MCF 10A (cell line): ENCODE results near the gene GDF3. TPM values are rescaled to one million over a fixed set of nuclear protein-coding genes. Genes with fewer than 3 reads are reported as not detected.

ENCODE experiments used
- BruUV-seq: library from RNA; stranded (reverse); fragments of 400-500 nt; replicated peaks from 2 replicates; lab custom pipeline; 2021; lab: Mats Ljungman, UMichigan
- CTCF ChIA-PET: fragments of 300-600 bp; sonication (Branson Sonifier 250); formaldehyde crosslinking; extraction: SDS; loops from one replicate; lab custom pipeline; 2021; ENCODE audit warnings: antibody characterized with exemption, inconsistent platforms; lab: Yijun Ruan, JAX
- POLR2A ChIA-PET: fragments of 300-600, 350-650 bp; sonication (Branson Sonifier 250); formaldehyde crosslinking; extraction: SDS; loops from one replicate; lab custom pipeline; 2020; ENCODE audit warnings: antibody characterized with exemption, inconsistent platforms; lab: Yijun Ruan, JAX
- DNase-seq: peaks from one replicate; pipeline ENCODE4 v3.0.0-alpha.2; 2018; ENCODE audit not compliant: unreplicated experiment
- H3K27ac Mint-ChIP-seq: one replicate; pipeline ENCODE4 v1.8.0; 2022; ENCODE audit warnings: mild to moderate bottlenecking, low read depth, mixed read lengths; ENCODE audit not compliant: unreplicated experiment
- H3K27me3 Mint-ChIP-seq: one replicate; pipeline ENCODE4 v1.8.0; 2022; ENCODE audit warnings: mixed read lengths; ENCODE audit not compliant: insufficient read depth, unreplicated experiment
- H3K36me3 Mint-ChIP-seq: one replicate; pipeline ENCODE4 v1.8.0; 2022; ENCODE audit warnings: mild to moderate bottlenecking, moderate library complexity, mixed read lengths; ENCODE audit not compliant: insufficient read depth, unreplicated experiment
- H3K4me1 Mint-ChIP-seq: one replicate; pipeline ENCODE4 v1.8.0; 2022; ENCODE audit warnings: mixed read lengths; ENCODE audit not compliant: insufficient read depth, unreplicated experiment
- H3K4me3 Mint-ChIP-seq: one replicate; pipeline ENCODE4 v1.8.0; 2022; ENCODE audit warnings: mild to moderate bottlenecking, moderate library complexity, mixed read lengths; ENCODE audit not compliant: unreplicated experiment
- H3K9me3 Mint-ChIP-seq: one replicate; pipeline ENCODE4 v1.8.0; 2022; ENCODE audit warnings: mixed read lengths; ENCODE audit not compliant: unreplicated experiment
- intact Hi-C: fragments of 100-400 bp; cut with micrococcal nuclease; formaldehyde crosslinking; loops from 2 replicates; pipeline ENCODE4 v1.14.1; 2022
- total RNA-seq: library from RNA; stranded (reverse); gene quantifications from 2 replicates; pipeline ENCODE4 v1.2.3, GENCODE V29; 2022
- TF ChIP-seq, protein P1 (sequence below): fragments of 200-600 bp; IDR thresholded peaks from one replicate; pipeline ENCODE4 v1.8.0; 2022; ENCODE audit warnings: antibody characterized with exemption, mild to moderate bottlenecking; ENCODE audit not compliant: unreplicated experiment

Gene GDF3
- total RNA-seq, 1 experiment from 2014 or later = not detected

- Mint-ChIP-seq H3K4me3 (no peak overlapping the region), H3K27me3 (no peaks in the 10 kb centered on the region), H3K4me1 (no peaks in the 10 kb centered on the region), H3K27ac (no peak overlapping the region), H3K36me3 (no peaks in the 10 kb centered on the region), H3K9me3 (no peaks in the 10 kb centered on the region)
- ChIA-PET CTCF (no interaction called here), POLR2A (interaction anchor here (0.7 kb wide), 1 partner anchor 11 kb away, joined by 4 read pairs; no protein-coding TSS in a partner anchor)
- no TSS peak for BruUV-seq
- DNase-seq = no peak
- TF ChIP-seq, protein P1, sequence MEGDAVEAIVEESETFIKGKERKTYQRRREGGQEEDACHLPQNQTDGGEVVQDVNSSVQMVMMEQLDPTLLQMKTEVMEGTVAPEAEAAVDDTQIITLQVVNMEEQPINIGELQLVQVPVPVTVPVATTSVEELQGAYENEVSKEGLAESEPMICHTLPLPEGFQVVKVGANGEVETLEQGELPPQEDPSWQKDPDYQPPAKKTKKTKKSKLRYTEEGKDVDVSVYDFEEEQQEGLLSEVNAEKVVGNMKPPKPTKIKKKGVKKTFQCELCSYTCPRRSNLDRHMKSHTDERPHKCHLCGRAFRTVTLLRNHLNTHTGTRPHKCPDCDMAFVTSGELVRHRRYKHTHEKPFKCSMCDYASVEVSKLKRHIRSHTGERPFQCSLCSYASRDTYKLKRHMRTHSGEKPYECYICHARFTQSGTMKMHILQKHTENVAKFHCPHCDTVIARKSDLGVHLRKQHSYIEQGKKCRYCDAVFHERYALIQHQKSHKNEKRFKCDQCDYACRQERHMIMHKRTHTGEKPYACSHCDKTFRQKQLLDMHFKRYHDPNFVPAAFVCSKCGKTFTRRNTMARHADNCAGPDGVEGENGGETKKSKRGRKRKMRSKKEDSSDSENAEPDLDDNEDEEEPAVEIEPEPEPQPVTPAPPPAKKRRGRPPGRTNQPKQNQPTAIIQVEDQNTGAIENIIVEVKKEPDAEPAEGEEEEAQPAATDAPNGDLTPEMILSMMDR = no peak
- intact Hi-C loops = no loop called here
Measured at GRCh38 chr12:7729746-7730145, 34.2 kb upstream of the GDF3 start.

DNA sequence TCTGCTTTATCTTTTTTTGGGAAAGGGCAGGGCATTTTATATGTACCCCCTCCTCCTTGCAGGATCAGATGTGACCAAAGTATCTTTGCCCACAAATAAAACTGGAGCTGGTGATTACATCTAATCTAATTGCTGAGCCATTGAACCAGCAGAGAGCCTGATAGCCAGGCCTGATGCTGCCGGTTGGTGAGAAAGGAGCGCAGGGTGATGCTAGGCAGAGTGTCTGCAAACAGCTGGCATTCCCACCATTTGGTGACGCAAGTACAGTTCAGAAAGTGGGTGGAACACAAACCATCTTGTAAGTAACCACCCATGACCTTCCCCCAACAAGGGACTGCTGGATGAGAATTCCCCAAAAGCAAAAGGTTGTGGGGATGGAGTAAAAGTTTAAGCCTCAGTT is 28.4 kb upstream of the GDF3 start:
- POLR2A ChIA-PET = no interaction called here
- intact Hi-C loops = no loop called here
- H3K4me1 Mint-ChIP-seq = no peaks in the 10 kb centered on the region
- no peak overlapping the region for H3K4me3 Mint-ChIP-seq
- H3K9me3 Mint-ChIP-seq = no peaks in the 10 kb centered on the region
- no peaks in the 10 kb centered on the region for H3K27me3 Mint-ChIP-seq
- no peak for DNase-seq
- H3K36me3 Mint-ChIP-seq = no peaks in the 10 kb centered on the region
- TF ChIP-seq, protein P1 = no peak
- no TSS peak for BruUV-seq
- H3K27ac Mint-ChIP-seq = no peak overlapping the region
- CTCF ChIA-PET = interaction anchor here (0.6 kb wide), 1 partner anchor 1166 kb away, joined by 3 read pairs; no protein-coding TSS in a partner anchor

DNA sequence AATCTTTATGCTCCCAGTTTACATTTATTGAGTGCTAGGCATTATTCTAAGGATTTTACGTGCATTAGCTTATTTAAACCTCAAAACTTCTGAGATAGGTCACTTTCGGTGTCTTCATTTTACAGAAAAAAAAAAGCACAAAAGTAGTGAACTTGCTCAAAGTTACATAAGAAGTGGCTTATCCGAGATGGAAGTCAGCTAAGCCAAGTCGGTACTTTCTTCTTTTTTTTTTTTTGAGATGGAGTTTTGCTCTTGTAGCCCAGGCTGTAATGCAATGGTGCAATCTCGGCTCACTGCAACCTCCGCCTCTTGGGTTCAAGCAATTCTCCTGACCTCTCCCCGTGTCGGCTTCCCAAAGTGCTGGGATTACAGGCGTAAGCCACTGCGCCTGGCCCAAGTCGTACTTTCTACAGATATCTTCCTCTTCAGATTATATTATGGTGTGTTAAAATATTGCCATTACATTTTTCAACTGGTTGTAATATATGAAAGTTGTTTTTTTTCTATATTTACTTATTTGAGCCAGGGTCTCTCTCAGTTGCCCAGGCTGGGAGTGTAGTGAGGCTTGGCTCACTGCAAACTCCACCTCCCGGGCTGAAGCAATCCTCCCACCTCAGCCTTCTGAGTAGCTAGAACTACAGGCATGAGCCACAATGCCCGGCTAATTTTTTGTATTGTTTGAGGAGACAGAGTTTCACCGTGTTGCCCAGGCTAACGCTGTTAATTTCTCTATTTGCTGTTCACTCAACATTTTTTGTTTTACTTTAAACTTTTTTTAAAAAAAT is 24.6 kb upstream of the GDF3 start:
- DNase-seq = no peak
- Mint-ChIP-seq H3K27ac (no peak overlapping the region), H3K27me3 (peaks cover 10% of the 10 kb centered on the region), H3K36me3 (no peaks in the 10 kb centered on the region), H3K4me3 (no peak overlapping the region), H3K9me3 (no peaks in the 10 kb centered on the region), H3K4me1 (no peaks in the 10 kb centered on the region)
- TF ChIP-seq, protein P1 = no peak
- ChIA-PET CTCF (interaction anchor here (0.6 to 5.3 kb wide), 5 partner anchors 12 to 113 kb away, joined by 3 to 39 read pairs (median 3); no protein-coding TSS in a partner anchor), POLR2A (no interaction called here)
- intact Hi-C loops = no loop called here
- BruUV-seq = no TSS peak

DNA sequence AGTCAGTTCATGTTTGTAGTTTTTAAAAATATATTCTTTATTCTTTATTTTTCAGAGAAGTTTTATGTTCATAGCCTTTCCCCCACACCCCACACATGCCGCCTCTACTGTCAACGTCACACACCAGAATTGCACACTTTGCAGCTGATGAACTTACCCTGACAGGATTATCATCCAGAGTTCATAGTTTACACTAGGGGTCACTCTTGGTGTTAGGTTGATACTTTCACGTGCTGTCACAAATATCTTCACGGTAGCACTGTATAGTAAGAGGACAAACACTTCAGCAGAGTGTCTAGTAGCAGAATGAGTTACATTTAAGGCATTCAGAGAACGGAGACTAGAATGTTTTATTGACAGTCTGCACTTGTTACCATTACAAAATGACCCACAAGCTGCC is 20.8 kb upstream of the GDF3 start:
- intact Hi-C loops = loop anchor here (1.0 kb wide), 1 partner anchor 91 kb away; no protein-coding TSS in a partner anchor
- no TSS peak for BruUV-seq
- CTCF ChIA-PET = interaction anchor here (0.6 to 3.0 kb wide), 21 partner anchors 8 to 278 kb away, joined by 3 to 40 read pairs (median 4); no protein-coding TSS in a partner anchor
- Mint-ChIP-seq H3K27ac (no peak overlapping the region), H3K27me3 (peaks cover 10% of the 10 kb centered on the region), H3K36me3 (peaks cover 6% of the 10 kb centered on the region), H3K4me1 (no peaks in the 10 kb centered on the region), H3K9me3 (no peaks in the 10 kb centered on the region), H3K4me3 (no peak overlapping the region)
- TF ChIP-seq, protein P1 = no peak
- DNase-seq = peak; percentile 35
- POLR2A ChIA-PET = interaction anchor here (0.5 kb wide), 1 partner anchor 38 kb away, joined by 4 read pairs; no protein-coding TSS in a partner anchor
